Measurements from ENCODE around the gene HSPB9. TPM values are rescaled to one million over a fixed set of nuclear protein-coding genes. Genes with fewer than 3 reads are reported as not detected.

Gene HSPB9
- total and polyA plus RNA-seq, 2 of the 8 experiments (the other 6 are each of a cell fraction or from before 2014, with no cell fraction given): 0.27 to 0.30 TPM

DNA sequence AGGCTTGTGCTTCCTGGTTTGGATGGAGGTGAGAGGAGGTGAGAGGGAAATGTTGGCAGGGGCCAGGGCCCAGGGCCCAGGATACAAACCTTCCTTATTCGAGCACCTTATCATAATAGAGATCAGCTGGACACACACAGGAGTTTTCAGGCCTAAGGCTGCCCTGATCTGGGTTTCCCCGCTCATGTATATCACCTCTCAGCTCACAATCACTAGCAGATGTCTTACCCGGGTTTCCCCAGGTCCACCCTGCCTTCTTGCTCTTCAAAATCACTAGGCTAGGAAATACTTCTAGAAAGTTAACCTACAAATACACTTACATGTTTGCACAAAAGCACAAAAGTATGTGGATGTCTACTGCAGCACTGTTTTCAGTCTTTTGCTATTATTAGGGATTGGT lies 4.2 kb downstream of the HSPB9 start (continued):
- TF ChIP-seq RNF2 (IDR thresholded peaks at IDR 0.05; ENCODE audit: borderline replicate concordance, low read depth, low read length, missing control alignments, poor library complexity, severe bottlenecking) (no peak), SIRT6 (IDR thresholded peaks at IDR 0.05; ENCODE audit: low read length) (no peak)

Data from H1 (cell line).